GM21515 (cell line): ENCODE results near the gene TANGO6.
"Not testable (repeated sequence)": the region's sequence is repeated elsewhere in the genome, so short reads cannot be mapped to it uniquely, and the experiment has no call there.

Source experiments
- ATAC-seq: cut with Tn5 transposase; IDR thresholded peaks from one replicate; pipeline ENCODE4 v1.9.1; 2021; ENCODE audit not compliant: unreplicated experiment

TANGO6 gene

DNA sequence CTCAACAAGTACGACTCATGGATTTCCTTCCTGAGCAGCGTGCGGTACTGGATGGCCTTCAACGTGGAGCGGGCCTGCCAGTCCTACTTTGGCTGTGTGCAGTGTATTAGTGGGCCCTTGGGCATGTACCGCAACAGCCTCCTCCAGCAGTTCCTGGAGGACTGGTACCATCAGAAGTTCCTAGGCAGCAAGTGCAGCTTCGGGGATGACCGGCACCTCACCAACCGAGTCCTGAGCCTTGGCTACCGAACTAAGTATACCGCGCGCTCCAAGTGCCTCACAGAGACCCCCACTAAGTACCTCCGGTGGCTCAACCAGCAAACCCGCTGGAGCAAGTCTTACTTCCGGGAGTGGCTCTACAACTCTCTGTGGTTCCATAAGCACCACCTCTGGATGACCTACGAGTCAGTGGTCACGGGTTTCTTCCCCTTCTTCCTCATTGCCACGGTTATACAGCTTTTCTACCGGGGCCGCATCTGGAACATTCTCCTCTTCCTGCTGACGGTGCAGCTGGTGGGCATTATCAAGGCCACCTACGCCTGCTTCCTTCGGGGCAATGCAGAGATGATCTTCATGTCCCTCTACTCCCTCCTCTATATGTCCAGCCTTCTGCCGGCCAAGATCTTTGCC, 271.1 kb downstream of the TANGO6 start:
- no peak for ATAC-seq

DNA sequence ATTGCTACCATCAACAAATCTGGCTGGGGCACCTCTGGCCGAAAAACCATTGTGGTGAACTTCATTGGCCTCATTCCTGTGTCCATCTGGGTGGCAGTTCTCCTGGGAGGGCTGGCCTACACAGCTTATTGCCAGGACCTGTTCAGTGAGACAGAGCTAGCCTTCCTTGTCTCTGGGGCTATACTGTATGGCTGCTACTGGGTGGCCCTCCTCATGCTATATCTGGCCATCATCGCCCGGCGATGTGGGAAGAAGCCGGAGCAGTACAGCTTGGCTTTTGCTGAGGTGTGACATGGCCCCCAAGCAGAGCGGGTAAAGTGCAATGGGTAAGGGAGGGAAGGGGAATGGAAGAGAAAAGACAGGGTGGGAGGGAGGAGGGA, 271.6 kb downstream of the TANGO6 start:
- no peak for ATAC-seq

GRCh38 chr16:69115361-69115760, 272.0 kb downstream of the TANGO6 start:
- no peak for ATAC-seq

GRCh38 chr16:69115837-69116236, 272.5 kb downstream of the TANGO6 start:
- ATAC-seq, result no peak

DNA sequence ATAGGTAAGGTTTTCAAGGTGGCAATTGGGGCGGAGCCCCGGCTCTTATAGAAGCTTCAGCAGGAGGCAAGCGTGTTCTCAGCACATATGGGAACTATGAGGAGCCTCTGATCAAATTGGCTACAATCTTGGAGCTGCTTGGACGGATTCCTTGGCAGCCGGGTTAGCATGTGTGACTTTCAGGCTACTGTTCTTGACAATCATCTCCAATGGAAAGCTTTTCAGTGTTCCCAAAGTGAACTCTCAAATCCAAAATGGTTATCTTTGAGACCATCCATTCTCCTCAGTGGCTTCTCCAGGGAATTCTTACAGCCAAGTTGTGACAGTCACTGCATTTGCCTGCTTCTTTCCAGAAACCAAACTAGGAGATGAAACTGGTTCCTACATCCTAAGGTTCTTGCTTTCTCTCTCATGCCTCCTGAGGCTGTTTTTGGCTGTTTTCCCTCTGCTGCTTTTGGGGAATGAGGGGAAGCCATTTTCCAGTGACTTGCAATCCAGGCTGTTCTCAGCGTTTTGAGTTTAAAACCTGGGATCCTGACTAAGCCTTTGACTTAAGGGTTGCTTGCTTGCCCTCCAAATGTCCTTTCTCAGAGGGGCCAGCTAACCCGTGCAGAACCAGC, 273.0 kb downstream of the TANGO6 start:
- ATAC-seq, result no peak

GRCh38 chr16:69116906-69117305, 273.6 kb downstream of the TANGO6 start:
- ATAC-seq, result no peak

DNA sequence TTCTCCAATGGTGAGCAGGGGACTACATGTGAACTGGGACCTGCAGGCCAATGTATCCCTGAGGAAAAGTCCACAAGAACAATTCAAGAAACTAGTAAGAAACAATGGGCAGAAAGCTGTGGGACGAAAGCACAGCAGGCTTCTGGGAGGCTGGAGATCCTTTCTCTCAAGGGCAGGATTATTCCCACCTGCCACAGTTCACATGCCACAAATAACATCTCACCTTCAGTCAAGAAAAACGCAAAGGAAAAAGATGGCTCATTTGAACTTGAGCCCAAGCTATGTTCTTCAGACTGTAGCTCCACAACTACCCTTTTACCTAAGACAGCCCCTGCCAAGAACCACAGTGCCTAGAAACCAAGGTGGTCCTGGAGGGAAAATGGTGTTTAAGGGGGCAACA, 275.1 kb downstream of the TANGO6 start:
- no peak for ATAC-seq

- ATAC-seq, result no peak
These were observed 275.7 kb downstream of the TANGO6 start for GRCh38 chr16:69118994-69119393.

DNA sequence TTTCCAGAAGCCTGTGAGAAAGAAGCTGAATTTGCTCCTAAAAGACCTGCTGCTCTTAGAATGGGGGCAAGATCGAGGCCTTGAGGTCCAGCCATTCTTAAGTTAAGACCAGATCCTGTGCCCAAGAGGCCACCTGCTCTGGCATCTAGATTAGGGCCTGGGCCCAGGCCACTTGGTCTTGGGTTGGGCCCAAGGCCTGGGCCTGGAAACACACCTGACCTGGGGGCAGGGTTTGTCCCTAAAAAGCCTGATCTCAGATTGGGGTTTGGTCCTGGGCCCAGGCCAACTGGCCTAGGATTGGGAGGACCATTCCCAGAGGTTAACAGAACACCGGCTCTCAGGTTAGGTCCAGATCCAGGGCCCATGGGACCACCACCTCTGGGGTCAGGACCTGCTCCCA, 276.2 kb downstream of the TANGO6 start:
- ATAC-seq, result no peak

- no peak for ATAC-seq
These were observed 276.8 kb downstream of the TANGO6 start for GRCh38 chr16:69120096-69120664.

- ATAC-seq, result no peak
These were observed 280.6 kb downstream of the TANGO6 start for GRCh38 chr16:69123910-69124309.

GRCh38 chr16:69124406-69124805, 281.1 kb downstream of the TANGO6 start:
- ATAC-seq, result not testable (repeated sequence)

GRCh38 chr16:69124961-69125360, 281.6 kb downstream of the TANGO6 start:
- ATAC-seq, result not testable (repeated sequence)

DNA sequence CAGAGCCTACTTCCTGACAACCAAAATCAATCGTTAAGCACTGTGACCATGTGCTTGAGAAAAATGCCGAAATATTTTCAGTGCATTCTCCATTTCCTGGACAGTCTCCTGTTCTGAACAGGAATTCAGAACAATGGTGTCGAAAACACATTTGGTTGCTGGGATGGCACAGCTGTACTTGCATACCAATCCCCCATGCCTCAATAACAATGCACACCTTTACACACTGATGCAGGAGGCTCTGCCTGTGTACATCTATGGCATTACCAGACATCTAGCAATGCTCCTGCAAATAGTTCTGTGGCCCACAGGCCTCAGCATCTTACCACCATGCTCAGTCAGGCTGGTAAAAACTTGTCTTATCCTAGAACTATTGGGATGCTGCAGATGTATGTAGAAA, 282.9 kb downstream of the TANGO6 start:
- no peak for ATAC-seq

DNA sequence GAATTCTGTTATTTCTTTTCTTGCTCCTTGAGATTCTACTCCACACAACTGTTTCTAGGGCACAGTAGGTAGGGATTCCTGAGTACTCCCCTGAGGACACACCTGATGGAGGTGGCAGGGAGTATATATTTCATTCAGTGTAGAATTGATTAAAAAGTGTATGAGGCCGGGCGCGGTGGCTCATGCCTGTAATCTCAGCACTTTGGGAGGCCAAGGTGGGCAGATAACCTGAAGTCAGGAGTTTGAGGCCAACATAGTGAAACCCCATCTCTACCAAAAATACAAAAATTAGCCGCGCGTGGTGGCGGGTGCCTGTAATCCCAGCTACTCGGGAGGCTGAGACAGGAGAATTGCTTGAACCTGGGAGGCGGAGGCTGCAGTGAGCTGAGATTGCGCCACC, 283.5 kb downstream of the TANGO6 start:
- ATAC-seq, result not testable (repeated sequence)

GRCh38 chr16:69127966-69128510, 284.7 kb downstream of the TANGO6 start:
- no peak for ATAC-seq

DNA sequence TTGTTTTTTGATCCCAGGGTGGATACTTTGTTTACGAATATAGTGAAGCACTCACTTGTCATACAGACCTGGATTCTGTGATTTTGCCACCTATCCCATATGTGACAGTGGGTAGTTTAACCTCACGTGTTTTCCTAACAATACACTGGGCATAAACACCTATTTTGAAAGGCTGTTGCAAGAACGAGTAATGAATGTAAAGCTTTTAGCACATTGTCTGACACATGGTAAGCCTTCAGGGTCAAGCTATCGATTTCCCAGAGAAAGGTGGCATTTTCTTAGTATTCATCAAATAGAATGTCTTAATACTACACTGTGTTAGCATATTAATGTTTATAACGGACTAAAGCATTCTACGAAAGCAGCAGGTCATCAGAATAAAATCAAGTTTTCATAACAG, 287.1 kb downstream of the TANGO6 start:
- no peak for ATAC-seq

GRCh38 chr16:69131167-69131838, 288.0 kb downstream of the TANGO6 start:
- no peak for ATAC-seq

- ATAC-seq, result peak; percentile 37
These were observed 288.6 kb downstream of the TANGO6 start for GRCh38 chr16:69131839-69132423.

- ATAC-seq, result peak; percentile 76
These were observed 289.3 kb downstream of the TANGO6 start, which contains the start of the genes CHTF8 and UTP4 for GRCh38 chr16:69132424-69133252. TSS of gene CHTF8 (minus strand) at chr16:69132588. CDS start at chr16:69121458, 11,130 bp downstream. TSS of gene UTP4 (plus strand) at chr16:69132649. CDS start at chr16:69133460, 811 bp downstream.
